Effector memory CD4-positive, alpha-beta T cell (primary cell): ENCODE data around the gene TPSAB1.
"Not testable (repeated sequence)": the region's sequence is repeated elsewhere in the genome, so short reads cannot be mapped to it uniquely, and the experiment has no call there.

Source experiments
- DNase-seq, 3 donors: peaks; one replicate each; pipeline ENCODE4 v3.0.0-alpha.2; 2020
- H3K27ac ChIP-seq: 2 replicates; pipeline ENCODE4 v1.7.0; 2013; ENCODE audit warnings: mild to moderate bottlenecking, low read length, moderate library complexity; ENCODE audit not compliant: insufficient read depth, poor library complexity, severe bottlenecking
- H3K27me3 ChIP-seq: replicated peaks from 2 replicates; pipeline ENCODE4 v1.7.0; 2013; ENCODE audit warnings: mild to moderate bottlenecking, low read length; ENCODE audit not compliant: insufficient read depth, control insufficient read depth, poor library complexity, severe bottlenecking
- H3K36me3 ChIP-seq: 2 replicates; pipeline ENCODE4 v1.7.0; 2013; ENCODE audit warnings: mild to moderate bottlenecking, low read length, moderate library complexity; ENCODE audit not compliant: control insufficient read depth, insufficient read depth
- H3K4me1 ChIP-seq: 2 replicates; pipeline ENCODE4 v1.7.0; 2013; ENCODE audit warnings: low read length, mild to moderate bottlenecking; ENCODE audit not compliant: control insufficient read depth, insufficient read depth, poor library complexity, severe bottlenecking
- H3K4me3 ChIP-seq: 2 replicates; pipeline ENCODE4 v1.7.0; 2013; ENCODE audit warnings: low read length, low read depth, mild to moderate bottlenecking; ENCODE audit not compliant: insufficient read depth, poor library complexity, severe bottlenecking
- H3K9me3 ChIP-seq: 2 replicates; pipeline ENCODE4 v1.7.0; 2013; ENCODE audit warnings: mild to moderate bottlenecking, low read length, moderate library complexity; ENCODE audit not compliant: control insufficient read depth

TPSAB1 gene

GRCh38 chr16:1247903-1248537 is 7.5 kb downstream of the TPSAB1 start:
- not testable (repeated sequence) for H3K36me3 ChIP-seq, H3K27me3 ChIP-seq, H3K4me3 ChIP-seq, H3K4me1 ChIP-seq, DNase-seq, H3K9me3 ChIP-seq, H3K27ac ChIP-seq

- H3K9me3 ChIP-seq, H3K27me3 ChIP-seq, H3K36me3 ChIP-seq, H3K4me3 ChIP-seq, H3K27ac ChIP-seq, DNase-seq, H3K4me1 ChIP-seq: not testable (repeated sequence)
Observed at GRCh38 chr16:1249031-1249755, 8.7 kb downstream of the TPSAB1 start.

GRCh38 chr16:1253701-1254364 is 13.3 kb downstream of the TPSAB1 start:
- H3K9me3 ChIP-seq, H3K27me3 ChIP-seq, H3K36me3 ChIP-seq, H3K27ac ChIP-seq, DNase-seq, H3K4me1 ChIP-seq, H3K4me3 ChIP-seq: not testable (repeated sequence)

- H3K27me3 ChIP-seq: peaks cover 12% of the 10 kb centered on the region
- H3K9me3 ChIP-seq, H3K4me1 ChIP-seq, H3K36me3 ChIP-seq, H3K4me3 ChIP-seq, DNase-seq, H3K27ac ChIP-seq: not testable (repeated sequence)
Observed at GRCh38 chr16:1254821-1255220, 14.3 kb downstream of the TPSAB1 start.

- peaks cover 18% of the 10 kb centered on the region for H3K27me3 ChIP-seq
- H3K4me1 ChIP-seq, H3K27ac ChIP-seq, H3K9me3 ChIP-seq, H3K4me3 ChIP-seq, H3K36me3 ChIP-seq, DNase-seq: not testable (repeated sequence)
Observed at GRCh38 chr16:1255276-1256122, 15.0 kb downstream of the TPSAB1 start, which contains the start of gene TPSD1. TSS of gene TPSD1 (plus strand) at chr16:1256069. CDS start at chr16:1256281, 212 bp downstream.

- H3K4me3 ChIP-seq, H3K27ac ChIP-seq, H3K9me3 ChIP-seq, DNase-seq, H3K4me1 ChIP-seq, H3K36me3 ChIP-seq: not testable (repeated sequence)
- H3K27me3 ChIP-seq: peaks cover 27% of the 10 kb centered on the region
Observed at GRCh38 chr16:1256296-1256873, 15.9 kb downstream of the TPSAB1 start.

- Histone ChIP-seq H3K36me3 (no peaks in the 10 kb centered on the region), H3K27me3 (peaks cover 27% of the 10 kb centered on the region), H3K4me3 (no peak overlapping the region), H3K4me1 (peaks cover 8% of the 10 kb centered on the region), H3K27ac (no peak overlapping the region), H3K9me3 (no peaks in the 10 kb centered on the region)
- DNase-seq: no peak
Observed at GRCh38 chr16:1256874-1257322, 16.4 kb downstream of the TPSAB1 start.

GRCh38 chr16:1257561-1258224 is 17.2 kb downstream of the TPSAB1 start:
- DNase-seq: no peak
- peaks cover 27% of the 10 kb centered on the region for H3K27me3 ChIP-seq

GRCh38 chr16:1258225-1258600 is 17.7 kb downstream of the TPSAB1 start:
- Histone ChIP-seq H3K4me1 (peaks cover 8% of the 10 kb centered on the region), H3K27me3 (peaks cover 27% of the 10 kb centered on the region), H3K9me3 (no peaks in the 10 kb centered on the region), H3K36me3 (no peaks in the 10 kb centered on the region), H3K4me3 (no peak overlapping the region), H3K27ac (no peak overlapping the region)
- no peak for DNase-seq

More at GRCh38 chr16:1257561-1258224, 17.2 kb downstream of the TPSAB1 start:
- peaks cover 8% of the 10 kb centered on the region for H3K4me1 ChIP-seq
- H3K4me3 ChIP-seq: no peak overlapping the region
- no peak overlapping the region for H3K27ac ChIP-seq
- no peaks in the 10 kb centered on the region for H3K36me3 ChIP-seq
- no peaks in the 10 kb centered on the region for H3K9me3 ChIP-seq
